ENCODE data around the gene PATJ. TPM values are rescaled to one million over a fixed set of nuclear protein-coding genes. Genes with fewer than 3 reads are reported as not detected.

Gene PATJ
- total RNA-seq, 1 experiment from 2014 or later: 57.9 TPM

GRCh38 chr1:62194651-62195544 is 452.6 kb downstream of the PATJ start, which contains the start of gene L1TD1 (continued):
- TF ChIP-seq ELF4 (CRISPR knock-in tag; IDR thresholded peaks at IDR 0.05; ENCODE audit: low read depth) (0 out of 2 replicates have a peak, but pooled peaks have one; percentile 69), ZNF423 (CRISPR knock-in tag; IDR thresholded peaks at IDR 0.05) (no peak), ZNF416 (CRISPR knock-in tag; IDR thresholded peaks at IDR 0.05) (no peak)

GRCh38 chr1:62196086-62196690 is 453.9 kb downstream of the PATJ start:
- CTCF ChIA-PET: interaction anchor here (3.5 kb wide), 1 partner anchor 20 kb away, joined by 30 read pairs; no protein-coding TSS in a partner anchor
- TF ChIP-seq MAX (CRISPR knock-in tag; IDR thresholded peaks at IDR 0.05) (0 out of 2 replicates have a peak, but pooled peaks have one; percentile 36), E2F4 (CRISPR knock-in tag; IDR thresholded peaks at IDR 0.05; ENCODE audit: borderline replicate concordance, low read depth) (no peak), NFE2L1 (CRISPR knock-in tag; IDR thresholded peaks at IDR 0.05) (0 out of 2 replicates have a peak, but pooled peaks have one; percentile 25), TEAD1 (CRISPR knock-in tag; IDR thresholded peaks at IDR 0.05) (0 out of 2 replicates have a peak, but pooled peaks have one; percentile 31)
- ATAC-seq (no peak), DNase-seq (ENCODE audit: low spot score) (no peak)
- peak overlapping the region; percentile 96 for H3K27ac Mint-ChIP-seq
- peaks cover 57% of the 10 kb centered on the region for H3K4me1 Mint-ChIP-seq
- peak overlapping the region; percentile 91 for H3K4me3 Mint-ChIP-seq
- peaks cover 5% of the 10 kb centered on the region; the same call in 1 of the 2 replicates for H3K9me3 Mint-ChIP-seq
- peaks cover 54% of the 10 kb centered on the region for H3K36me3 Mint-ChIP-seq
- POLR2A ChIA-PET: interaction anchor here (1.2 to 1.5 kb wide), 2 partner anchors 9 to 21 kb away, joined by 4 read pairs; no protein-coding TSS in a partner anchor
- H3K27me3 Mint-ChIP-seq (ENCODE audit: low read depth): no peaks in the 10 kb centered on the region; the same call in 1 of the 2 replicates

- CTCF ChIA-PET: interaction anchor here (1.0 to 3.5 kb wide), 3 partner anchors 15 to 54 kb away, joined by 3 to 30 read pairs (median 4); no protein-coding TSS in a partner anchor
- DNase-seq (ENCODE audit: low spot score): peak; percentile 68
- peak overlapping the region; percentile 99 for H3K27ac Mint-ChIP-seq
- peaks cover 59% of the 10 kb centered on the region for H3K4me1 Mint-ChIP-seq
- peaks cover 73% of the 10 kb centered on the region for H3K36me3 Mint-ChIP-seq
- peak overlapping the region; percentile 76 for H3K4me3 Mint-ChIP-seq
- POLR2A ChIA-PET: interaction anchor here (0.6 to 2.9 kb wide), 11 partner anchors 10 to 239 kb away, joined by 3 to 12 read pairs (median 5); partner anchors contain the start of gene USP1
- ATAC-seq: peak; percentile 33
- no peaks in the 10 kb centered on the region; the same call in 1 of the 2 replicates for H3K27me3 Mint-ChIP-seq (ENCODE audit: low read depth)
- H3K9me3 Mint-ChIP-seq: peaks cover 5% of the 10 kb centered on the region; the same call in 1 of the 2 replicates
- no peak for TF ChIP-seq ZNF423 (CRISPR knock-in tag; IDR thresholded peaks at IDR 0.05)
- no peak for TF ChIP-seq ZSCAN18 (CRISPR knock-in tag; IDR thresholded peaks at IDR 0.05)
- TF ChIP-seq OVOL2 (CRISPR knock-in tag; IDR thresholded peaks at IDR 0.05; ENCODE audit: borderline replicate concordance): no peak
- no peak for TF ChIP-seq CREM (CRISPR knock-in tag; IDR thresholded peaks at IDR 0.05)
- TF ChIP-seq SP1 (CRISPR knock-in tag; conservative IDR thresholded peaks at IDR 0.05): no peak
- no peak for TF ChIP-seq RELA (CRISPR knock-in tag; IDR thresholded peaks at IDR 0.05; ENCODE audit: borderline replicate concordance)
- TF ChIP-seq SOX15 (CRISPR knock-in tag; IDR thresholded peaks at IDR 0.05): no peak
- no peak for TF ChIP-seq SMAD3 (CRISPR knock-in tag; IDR thresholded peaks at IDR 0.05; ENCODE audit: borderline replicate concordance)
- TF ChIP-seq MXD4 (CRISPR knock-in tag; IDR thresholded peaks at IDR 0.05; ENCODE audit: borderline replicate concordance): no peak
- no peak for TF ChIP-seq MLX (CRISPR knock-in tag; IDR thresholded peaks at IDR 0.05)
- TF ChIP-seq MAX (CRISPR knock-in tag; IDR thresholded peaks at IDR 0.05): no peak
- TF ChIP-seq GTF2I (CRISPR knock-in tag; conservative IDR thresholded peaks at IDR 0.05): no peak
- TF ChIP-seq USF1 (CRISPR knock-in tag; IDR thresholded peaks at IDR 0.05): no peak
- TF ChIP-seq E2F4 (CRISPR knock-in tag; IDR thresholded peaks at IDR 0.05; ENCODE audit: borderline replicate concordance, low read depth): no peak
- TF ChIP-seq CREB1 (CRISPR knock-in tag; IDR thresholded peaks at IDR 0.05): no peak
- TF ChIP-seq ZNF671 (CRISPR knock-in tag; IDR thresholded peaks at IDR 0.05): no peak
- TF ChIP-seq JAZF1 (CRISPR knock-in tag; IDR thresholded peaks at IDR 0.05): no peak
These were observed 455.9 kb downstream of the PATJ start for GRCh38 chr1:62198069-62198780.

Data from WTC11 (cell line).